K562 (cell line): ENCODE data around the gene IQGAP3. TPM values are rescaled to one million over a fixed set of nuclear protein-coding genes. Genes with fewer than 3 reads are reported as not detected.

Experiments
- BCOR ChIP-seq: fragments of 450-650 bp; IDR thresholded peaks from 2 replicates; pipeline ENCODE4 v1.6.1; 2016
- CHD2 ChIP-seq: IDR thresholded peaks from 2 replicates; pipeline ENCODE4 v1.6.1; 2011; ENCODE audit warnings: low read depth, low read length
- MCM2 ChIP-seq: fragments of 450-650 bp; IDR thresholded peaks from 2 replicates; pipeline ENCODE4 v1.6.1; 2017; ENCODE audit warnings: low read depth, mild to moderate bottlenecking
- NBN ChIP-seq: fragments of 450-650 bp; IDR thresholded peaks from 2 replicates; pipeline ENCODE4 v1.6.1; 2016; ENCODE audit warnings: low read depth, mild to moderate bottlenecking
- POLR2AphosphoS5 ChIP-seq: IDR thresholded peaks from 2 replicates; pipeline ENCODE4 v1.6.1; 2011; ENCODE audit warnings: mild to moderate bottlenecking, low read depth, low read length, moderate library complexity; ENCODE audit not compliant: control insufficient read depth, insufficient read depth
- SRF ChIP-seq, 2 experiments: fragments of 250-450, 450-650 bp in 1 of 2; sonication (Bioruptor Pico) in 1 of 2; sonication (generic) in 1 of 2; formaldehyde crosslinking; IDR thresholded peaks; 2 replicates each; pipeline versions ENCODE4 v1.5.0 to v1.5.1; 2020 to 2022; ENCODE audit warnings: mild to moderate bottlenecking in 1 of 2, missing genetic modification reagents in 1 of 2
- ZBTB12 ChIP-seq: fragments of 250-450 bp; sonication (Bioruptor Pico); IDR thresholded peaks from 2 replicates; pipeline ENCODE4 v1.4.0; 2020
- ZC3H8 ChIP-seq: fragments of 450-650 bp; IDR thresholded peaks from 2 replicates; pipeline ENCODE4 v1.6.1; 2017
- ZFP36 ChIP-seq: fragments of 150-350 bp; IDR thresholded peaks from 2 replicates; pipeline ENCODE4 v1.6.1; 2018; ENCODE audit warnings: low read length, low read depth; ENCODE audit not compliant: partially characterized antibody
- ZNF263 ChIP-seq: sonication (generic); formaldehyde crosslinking; IDR thresholded peaks from 2 replicates; pipeline ENCODE4 v1.8.0; 2022; ENCODE audit warnings: mild to moderate bottlenecking, missing genetic modification reagents, borderline replicate concordance
- ZNF668 ChIP-seq: fragments of 250-450 bp; sonication (Bioruptor Pico); IDR thresholded peaks from 2 replicates; pipeline ENCODE4 v1.8.0; 2022; ENCODE audit warnings: mild to moderate bottlenecking, inconsistent platforms
- polyA plus RNA-seq, 8 experiments: library from polyadenylated mRNA; depleted of rRNA in 4 of 8; stranded (reverse) in 5 of 8; unstranded in 3 of 8; fragments of >200 nt; fragmentation: Nextera tagmentation in 2 of 8; fragmentation: Illumina TruSeq in 1 of 8; extraction: Ambion mirVana in 2 of 8; extraction: Trizol in 1 of 8; gene quantifications; 2 replicates each; pipeline versions ENCODE4 v1.2.1 to v1.2.3, GENCODE V29; 2011 to 2014; ENCODE audit warnings: inconsistent platforms in 1 of 8, missing spikeins in 1 of 8
- total RNA-seq, 7 experiments: library from RNA; depleted of rRNA in 6 of 7; stranded (reverse); fragments of >200 nt in 6 of 7; fragmentation: Illumina TruSeq in 2 of 7; extraction: Trizol in 2 of 7; gene quantifications; 2 replicates each; pipeline versions ENCODE4 v1.2.1 to v1.2.3, GENCODE V29; 2011 to 2021; ENCODE audit warnings: low replicate concordance in 1 of 7
- TF ChIP-seq, protein P1 (sequence below): fragments of 450-650 bp; IDR thresholded peaks from 2 replicates; pipeline ENCODE4 v1.6.1; 2014; ENCODE audit warnings: low read depth, mild to moderate bottlenecking, moderate library complexity, borderline replicate concordance
- TF ChIP-seq, protein P2 (sequence below): sonication (generic); formaldehyde crosslinking; IDR thresholded peaks from 2 replicates; pipeline ENCODE4 v1.5.0; 2020; ENCODE audit warnings: missing genetic modification reagents
- TF ChIP-seq, protein P3 (sequence below): sonication (generic); formaldehyde crosslinking; IDR thresholded peaks from 2 replicates; pipeline ENCODE4 v1.8.1; 2023; ENCODE audit warnings: missing genetic modification reagents, mild to moderate bottlenecking, borderline replicate concordance
- TF ChIP-seq, protein P4 (sequence below), 2 experiments: fragments of 450-650 bp in 1 of 2; IDR thresholded peaks; 2 replicates each; pipeline ENCODE4 v1.6.1; 2011 to 2017; ENCODE audit warnings: low read depth in 2 of 2, antibody characterized with exemption in 1 of 2, borderline replicate concordance in 1 of 2, low read length in 1 of 2, mild to moderate bottlenecking in 1 of 2, mixed read lengths in 1 of 2; ENCODE audit not compliant: control insufficient read depth in 1 of 2

Gene IQGAP3
- total and polyA plus RNA-seq, 9 of the 15 experiments (the other 6 are each of a cell fraction or from before 2014, with no cell fraction given): 1.4 to 16.6 (median 11.9) TPM

GRCh38 chr1:156492591-156493080, 79.7 kb downstream of the IQGAP3 start (continued):
- TF ChIP-seq MCM2 (no peak), ZNF668 (CRISPR knock-in tag) (no peak), SRF (CRISPR knock-in tag; IDR thresholded peaks at IDR 0.05) (no peak), BCOR (peak; percentile 66), ZBTB12 (no peak), POLR2AphosphoS5 (no peak), NBN (no peak), CHD2 (0 out of 2 replicates have a peak, but pooled peaks have one; percentile 6), ZC3H8 (no peak), ZNF263 (CRISPR knock-in tag) (0 out of 2 replicates have a peak, but pooled peaks have one; percentile 21), ZFP36 (no peak)
- TF ChIP-seq, protein P1, sequence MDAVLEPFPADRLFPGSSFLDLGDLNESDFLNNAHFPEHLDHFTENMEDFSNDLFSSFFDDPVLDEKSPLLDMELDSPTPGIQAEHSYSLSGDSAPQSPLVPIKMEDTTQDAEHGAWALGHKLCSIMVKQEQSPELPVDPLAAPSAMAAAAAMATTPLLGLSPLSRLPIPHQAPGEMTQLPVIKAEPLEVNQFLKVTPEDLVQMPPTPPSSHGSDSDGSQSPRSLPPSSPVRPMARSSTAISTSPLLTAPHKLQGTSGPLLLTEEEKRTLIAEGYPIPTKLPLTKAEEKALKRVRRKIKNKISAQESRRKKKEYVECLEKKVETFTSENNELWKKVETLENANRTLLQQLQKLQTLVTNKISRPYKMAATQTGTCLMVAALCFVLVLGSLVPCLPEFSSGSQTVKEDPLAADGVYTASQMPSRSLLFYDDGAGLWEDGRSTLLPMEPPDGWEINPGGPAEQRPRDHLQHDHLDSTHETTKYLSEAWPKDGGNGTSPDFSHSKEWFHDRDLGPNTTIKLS: no peak
- TF ChIP-seq, protein P2, sequence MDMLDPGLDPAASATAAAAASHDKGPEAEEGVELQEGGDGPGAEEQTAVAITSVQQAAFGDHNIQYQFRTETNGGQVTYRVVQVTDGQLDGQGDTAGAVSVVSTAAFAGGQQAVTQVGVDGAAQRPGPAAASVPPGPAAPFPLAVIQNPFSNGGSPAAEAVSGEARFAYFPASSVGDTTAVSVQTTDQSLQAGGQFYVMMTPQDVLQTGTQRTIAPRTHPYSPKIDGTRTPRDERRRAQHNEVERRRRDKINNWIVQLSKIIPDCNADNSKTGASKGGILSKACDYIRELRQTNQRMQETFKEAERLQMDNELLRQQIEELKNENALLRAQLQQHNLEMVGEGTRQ (CRISPR knock-in tag): no peak
- TF ChIP-seq, protein P3, sequence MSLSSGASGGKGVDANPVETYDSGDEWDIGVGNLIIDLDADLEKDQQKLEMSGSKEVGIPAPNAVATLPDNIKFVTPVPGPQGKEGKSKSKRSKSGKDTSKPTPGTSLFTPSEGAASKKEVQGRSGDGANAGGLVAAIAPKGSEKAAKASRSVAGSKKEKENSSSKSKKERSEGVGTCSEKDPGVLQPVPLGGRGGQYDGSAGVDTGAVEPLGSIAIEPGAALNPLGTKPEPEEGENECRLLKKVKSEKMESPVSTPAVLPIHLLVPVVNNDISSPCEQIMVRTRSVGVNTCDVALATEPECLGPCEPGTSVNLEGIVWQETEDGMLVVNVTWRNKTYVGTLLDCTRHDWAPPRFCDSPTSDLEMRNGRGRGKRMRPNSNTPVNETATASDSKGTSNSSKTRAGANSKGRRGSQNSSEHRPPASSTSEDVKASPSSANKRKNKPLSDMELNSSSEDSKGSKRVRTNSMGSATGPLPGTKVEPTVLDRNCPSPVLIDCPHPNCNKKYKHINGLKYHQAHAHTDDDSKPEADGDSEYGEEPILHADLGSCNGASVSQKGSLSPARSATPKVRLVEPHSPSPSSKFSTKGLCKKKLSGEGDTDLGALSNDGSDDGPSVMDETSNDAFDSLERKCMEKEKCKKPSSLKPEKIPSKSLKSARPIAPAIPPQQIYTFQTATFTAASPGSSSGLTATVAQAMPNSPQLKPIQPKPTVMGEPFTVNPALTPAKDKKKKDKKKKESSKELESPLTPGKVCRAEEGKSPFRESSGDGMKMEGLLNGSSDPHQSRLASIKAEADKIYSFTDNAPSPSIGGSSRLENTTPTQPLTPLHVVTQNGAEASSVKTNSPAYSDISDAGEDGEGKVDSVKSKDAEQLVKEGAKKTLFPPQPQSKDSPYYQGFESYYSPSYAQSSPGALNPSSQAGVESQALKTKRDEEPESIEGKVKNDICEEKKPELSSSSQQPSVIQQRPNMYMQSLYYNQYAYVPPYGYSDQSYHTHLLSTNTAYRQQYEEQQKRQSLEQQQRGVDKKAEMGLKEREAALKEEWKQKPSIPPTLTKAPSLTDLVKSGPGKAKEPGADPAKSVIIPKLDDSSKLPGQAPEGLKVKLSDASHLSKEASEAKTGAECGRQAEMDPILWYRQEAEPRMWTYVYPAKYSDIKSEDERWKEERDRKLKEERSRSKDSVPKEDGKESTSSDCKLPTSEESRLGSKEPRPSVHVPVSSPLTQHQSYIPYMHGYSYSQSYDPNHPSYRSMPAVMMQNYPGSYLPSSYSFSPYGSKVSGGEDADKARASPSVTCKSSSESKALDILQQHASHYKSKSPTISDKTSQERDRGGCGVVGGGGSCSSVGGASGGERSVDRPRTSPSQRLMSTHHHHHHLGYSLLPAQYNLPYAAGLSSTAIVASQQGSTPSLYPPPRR: no peak
- TF ChIP-seq, protein P4, sequence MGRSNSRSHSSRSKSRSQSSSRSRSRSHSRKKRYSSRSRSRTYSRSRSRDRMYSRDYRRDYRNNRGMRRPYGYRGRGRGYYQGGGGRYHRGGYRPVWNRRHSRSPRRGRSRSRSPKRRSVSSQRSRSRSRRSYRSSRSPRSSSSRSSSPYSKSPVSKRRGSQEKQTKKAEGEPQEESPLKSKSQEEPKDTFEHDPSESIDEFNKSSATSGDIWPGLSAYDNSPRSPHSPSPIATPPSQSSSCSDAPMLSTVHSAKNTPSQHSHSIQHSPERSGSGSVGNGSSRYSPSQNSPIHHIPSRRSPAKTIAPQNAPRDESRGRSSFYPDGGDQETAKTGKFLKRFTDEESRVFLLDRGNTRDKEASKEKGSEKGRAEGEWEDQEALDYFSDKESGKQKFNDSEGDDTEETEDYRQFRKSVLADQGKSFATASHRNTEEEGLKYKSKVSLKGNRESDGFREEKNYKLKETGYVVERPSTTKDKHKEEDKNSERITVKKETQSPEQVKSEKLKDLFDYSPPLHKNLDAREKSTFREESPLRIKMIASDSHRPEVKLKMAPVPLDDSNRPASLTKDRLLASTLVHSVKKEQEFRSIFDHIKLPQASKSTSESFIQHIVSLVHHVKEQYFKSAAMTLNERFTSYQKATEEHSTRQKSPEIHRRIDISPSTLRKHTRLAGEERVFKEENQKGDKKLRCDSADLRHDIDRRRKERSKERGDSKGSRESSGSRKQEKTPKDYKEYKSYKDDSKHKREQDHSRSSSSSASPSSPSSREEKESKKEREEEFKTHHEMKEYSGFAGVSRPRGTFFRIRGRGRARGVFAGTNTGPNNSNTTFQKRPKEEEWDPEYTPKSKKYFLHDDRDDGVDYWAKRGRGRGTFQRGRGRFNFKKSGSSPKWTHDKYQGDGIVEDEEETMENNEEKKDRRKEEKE (IDR thresholded peaks at IDR 0.05; ENCODE audit: borderline replicate concordance in 1 of 2, control insufficient read depth in 1 of 2, low read depth in 2 of 2, low read length in 1 of 2): no peak
